ENCODE data around the gene SLC22A13.

DNA sequence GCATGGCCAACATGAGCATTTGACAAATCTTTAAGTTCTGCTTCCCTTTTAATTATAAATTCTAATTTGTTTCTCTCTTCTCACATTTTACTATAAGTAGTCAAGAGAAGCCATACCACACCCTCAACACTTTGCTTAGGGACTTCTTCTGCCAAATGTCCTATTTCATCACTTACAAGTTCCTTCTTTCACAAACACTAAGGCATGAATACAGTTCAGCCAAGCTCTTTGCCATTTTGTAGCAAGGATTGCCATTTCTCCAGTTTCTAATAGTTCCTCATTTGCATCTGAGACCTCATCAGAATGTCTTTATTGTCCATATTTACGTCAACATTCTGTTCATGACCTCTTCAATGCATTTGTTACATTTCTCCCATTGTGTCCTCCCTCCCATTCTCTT, 45.9 kb downstream of the SLC22A13 start:
- TF ChIP-seq, protein P1, sequence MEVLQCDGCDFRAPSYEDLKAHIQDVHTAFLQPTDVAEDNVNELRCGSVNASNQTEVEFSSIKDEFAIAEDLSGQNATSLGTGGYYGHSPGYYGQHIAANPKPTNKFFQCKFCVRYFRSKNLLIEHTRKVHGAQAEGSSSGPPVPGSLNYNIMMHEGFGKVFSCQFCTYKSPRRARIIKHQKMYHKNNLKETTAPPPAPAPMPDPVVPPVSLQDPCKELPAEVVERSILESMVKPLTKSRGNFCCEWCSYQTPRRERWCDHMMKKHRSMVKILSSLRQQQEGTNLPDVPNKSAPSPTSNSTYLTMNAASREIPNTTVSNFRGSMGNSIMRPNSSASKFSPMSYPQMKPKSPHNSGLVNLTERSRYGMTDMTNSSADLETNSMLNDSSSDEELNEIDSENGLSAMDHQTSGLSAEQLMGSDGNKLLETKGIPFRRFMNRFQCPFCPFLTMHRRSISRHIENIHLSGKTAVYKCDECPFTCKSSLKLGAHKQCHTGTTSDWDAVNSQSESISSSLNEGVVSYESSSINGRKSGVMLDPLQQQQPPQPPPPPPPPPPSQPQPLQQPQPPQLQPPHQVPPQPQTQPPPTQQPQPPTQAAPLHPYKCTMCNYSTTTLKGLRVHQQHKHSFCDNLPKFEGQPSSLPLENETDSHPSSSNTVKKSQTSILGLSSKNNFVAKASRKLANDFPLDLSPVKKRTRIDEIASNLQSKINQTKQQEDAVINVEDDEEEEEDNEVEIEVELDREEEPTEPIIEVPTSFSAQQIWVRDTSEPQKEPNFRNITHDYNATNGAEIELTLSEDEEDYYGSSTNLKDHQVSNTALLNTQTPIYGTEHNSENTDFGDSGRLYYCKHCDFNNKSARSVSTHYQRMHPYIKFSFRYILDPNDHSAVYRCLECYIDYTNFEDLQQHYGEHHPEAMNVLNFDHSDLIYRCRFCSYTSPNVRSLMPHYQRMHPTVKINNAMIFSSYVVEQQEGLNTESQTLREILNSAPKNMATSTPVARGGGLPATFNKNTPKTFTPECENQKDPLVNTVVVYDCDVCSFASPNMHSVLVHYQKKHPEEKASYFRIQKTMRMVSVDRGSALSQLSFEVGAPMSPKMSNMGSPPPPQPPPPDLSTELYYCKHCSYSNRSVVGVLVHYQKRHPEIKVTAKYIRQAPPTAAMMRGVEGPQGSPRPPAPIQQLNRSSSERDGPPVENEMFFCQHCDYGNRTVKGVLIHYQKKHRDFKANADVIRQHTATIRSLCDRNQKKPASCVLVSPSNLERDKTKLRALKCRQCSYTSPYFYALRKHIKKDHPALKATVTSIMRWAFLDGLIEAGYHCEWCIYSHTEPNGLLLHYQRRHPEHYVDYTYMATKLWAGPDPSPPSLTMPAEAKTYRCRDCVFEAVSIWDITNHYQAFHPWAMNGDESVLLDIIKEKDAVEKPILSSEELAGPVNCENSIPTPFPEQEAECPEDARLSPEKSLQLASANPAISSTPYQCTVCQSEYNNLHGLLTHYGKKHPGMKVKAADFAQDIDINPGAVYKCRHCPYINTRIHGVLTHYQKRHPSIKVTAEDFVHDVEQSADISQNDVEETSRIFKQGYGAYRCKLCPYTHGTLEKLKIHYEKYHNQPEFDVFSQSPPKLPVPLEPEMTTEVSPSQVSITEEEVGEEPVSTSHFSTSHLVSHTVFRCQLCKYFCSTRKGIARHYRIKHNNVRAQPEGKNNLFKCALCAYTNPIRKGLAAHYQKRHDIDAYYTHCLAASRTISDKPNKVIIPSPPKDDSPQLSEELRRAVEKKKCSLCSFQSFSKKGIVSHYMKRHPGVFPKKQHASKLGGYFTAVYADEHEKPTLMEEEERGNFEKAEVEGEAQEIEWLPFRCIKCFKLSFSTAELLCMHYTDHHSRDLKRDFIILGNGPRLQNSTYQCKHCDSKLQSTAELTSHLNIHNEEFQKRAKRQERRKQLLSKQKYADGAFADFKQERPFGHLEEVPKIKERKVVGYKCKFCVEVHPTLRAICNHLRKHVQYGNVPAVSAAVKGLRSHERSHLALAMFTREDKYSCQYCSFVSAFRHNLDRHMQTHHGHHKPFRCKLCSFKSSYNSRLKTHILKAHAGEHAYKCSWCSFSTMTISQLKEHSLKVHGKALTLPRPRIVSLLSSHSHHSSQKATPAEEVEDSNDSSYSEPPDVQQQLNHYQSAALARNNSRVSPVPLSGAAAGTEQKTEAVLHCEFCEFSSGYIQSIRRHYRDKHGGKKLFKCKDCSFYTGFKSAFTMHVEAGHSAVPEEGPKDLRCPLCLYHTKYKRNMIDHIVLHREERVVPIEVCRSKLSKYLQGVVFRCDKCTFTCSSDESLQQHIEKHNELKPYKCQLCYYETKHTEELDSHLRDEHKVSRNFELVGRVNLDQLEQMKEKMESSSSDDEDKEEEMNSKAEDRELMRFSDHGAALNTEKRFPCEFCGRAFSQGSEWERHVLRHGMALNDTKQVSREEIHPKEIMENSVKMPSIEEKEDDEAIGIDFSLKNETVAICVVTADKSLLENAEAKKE (CRISPR knock-in tag; IDR thresholded peaks at IDR 0.05), result no peak
- TF ChIP-seq, protein P2, sequence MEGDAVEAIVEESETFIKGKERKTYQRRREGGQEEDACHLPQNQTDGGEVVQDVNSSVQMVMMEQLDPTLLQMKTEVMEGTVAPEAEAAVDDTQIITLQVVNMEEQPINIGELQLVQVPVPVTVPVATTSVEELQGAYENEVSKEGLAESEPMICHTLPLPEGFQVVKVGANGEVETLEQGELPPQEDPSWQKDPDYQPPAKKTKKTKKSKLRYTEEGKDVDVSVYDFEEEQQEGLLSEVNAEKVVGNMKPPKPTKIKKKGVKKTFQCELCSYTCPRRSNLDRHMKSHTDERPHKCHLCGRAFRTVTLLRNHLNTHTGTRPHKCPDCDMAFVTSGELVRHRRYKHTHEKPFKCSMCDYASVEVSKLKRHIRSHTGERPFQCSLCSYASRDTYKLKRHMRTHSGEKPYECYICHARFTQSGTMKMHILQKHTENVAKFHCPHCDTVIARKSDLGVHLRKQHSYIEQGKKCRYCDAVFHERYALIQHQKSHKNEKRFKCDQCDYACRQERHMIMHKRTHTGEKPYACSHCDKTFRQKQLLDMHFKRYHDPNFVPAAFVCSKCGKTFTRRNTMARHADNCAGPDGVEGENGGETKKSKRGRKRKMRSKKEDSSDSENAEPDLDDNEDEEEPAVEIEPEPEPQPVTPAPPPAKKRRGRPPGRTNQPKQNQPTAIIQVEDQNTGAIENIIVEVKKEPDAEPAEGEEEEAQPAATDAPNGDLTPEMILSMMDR (conservative IDR thresholded peaks at IDR 0.05; ENCODE audit: low read depth in 2 of 2), result no peak
- TF ChIP-seq ZNF331 (CRISPR knock-in tag; IDR thresholded peaks at IDR 0.05; ENCODE audit: low read depth) (no peak), POLR2AphosphoS5 (IDR thresholded peaks at IDR 0.05; ENCODE audit: low read depth) (no peak)
